ENCODE results near the gene ZIC5. TPM values are rescaled to one million over a fixed set of nuclear protein-coding genes. Genes with fewer than 3 reads are reported as not detected.

The ZIC5 gene
- total RNA-seq, 1 donor from 2014 or later: not detected

DNA sequence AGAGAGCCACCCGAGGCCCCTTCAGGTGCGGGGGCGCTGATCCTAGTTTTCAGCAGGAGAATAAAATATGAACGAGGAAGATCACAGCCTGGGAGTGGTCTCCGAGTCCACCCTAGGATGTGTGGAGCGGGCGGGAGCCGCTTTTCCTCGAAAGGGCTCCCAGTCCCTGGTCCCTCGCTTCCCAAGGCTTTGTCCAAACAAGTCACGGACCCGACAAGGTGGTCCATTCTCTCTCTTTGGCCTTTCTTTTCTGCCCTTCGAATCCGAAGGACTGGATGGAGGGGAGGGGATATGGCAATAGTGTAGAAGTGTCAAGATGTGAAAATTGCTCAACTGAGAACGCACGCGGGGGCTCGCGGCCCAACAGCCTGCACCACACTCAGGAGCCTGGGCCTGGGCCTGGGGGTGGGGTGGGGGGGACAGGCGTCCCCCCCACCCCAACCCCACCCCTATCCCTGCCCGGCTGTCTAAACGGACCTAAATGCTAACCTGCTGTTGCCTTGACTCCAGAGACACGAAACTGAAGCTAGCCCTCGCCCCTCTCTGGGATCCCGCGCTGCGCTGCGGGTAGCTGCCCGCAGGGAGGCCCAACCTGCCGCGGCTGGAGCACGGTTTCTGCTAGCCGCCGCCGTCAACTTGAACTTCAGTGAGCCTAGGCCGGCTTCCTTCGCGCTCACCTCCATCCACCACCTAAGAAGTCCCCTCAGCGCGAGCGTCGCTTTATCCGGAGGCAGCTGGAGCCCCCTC is 17.1 kb upstream of the ZIC5 start:
- DNase-seq (ENCODE audit: missing footprints) (no peak), ATAC-seq (no peak)
- intact Hi-C loops (cut with DNase I): no loop called here

- ATAC-seq (no peak), DNase-seq (ENCODE audit: missing footprints) (no peak)
- intact Hi-C loops (cut with DNase I): no loop called here
Observed at GRCh38 chr13:99987154-99988019, 15.8 kb upstream of the ZIC5 start.

DNA sequence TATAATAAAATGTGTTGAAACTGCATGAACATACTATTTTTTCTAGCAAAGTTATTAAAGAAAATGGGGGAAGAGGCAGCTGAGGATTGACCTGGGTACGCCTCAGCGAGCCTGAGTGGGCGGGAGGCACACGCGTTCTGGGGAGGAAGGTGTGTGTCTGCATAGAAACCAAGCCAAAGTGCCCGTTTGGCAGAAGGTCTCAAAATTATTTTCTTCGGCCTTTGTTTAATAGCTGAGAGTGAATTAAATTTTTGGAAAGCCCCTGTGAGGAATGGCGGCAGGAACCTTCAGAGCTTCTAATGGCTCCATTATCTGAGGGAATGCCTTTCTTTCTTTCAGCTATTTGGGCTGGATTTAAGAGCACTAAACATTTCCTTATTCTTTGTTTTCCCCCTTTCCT is 15.2 kb upstream of the ZIC5 start:
- no peak for DNase-seq (ENCODE audit: missing footprints)
- ATAC-seq: no peak
- intact Hi-C loops (cut with DNase I): no loop called here

GRCh38 chr13:99985886-99986527 is 14.4 kb upstream of the ZIC5 start:
- intact Hi-C loops (cut with DNase I): no loop called here
- no peak for DNase-seq (ENCODE audit: missing footprints)
- no peak for ATAC-seq

DNA sequence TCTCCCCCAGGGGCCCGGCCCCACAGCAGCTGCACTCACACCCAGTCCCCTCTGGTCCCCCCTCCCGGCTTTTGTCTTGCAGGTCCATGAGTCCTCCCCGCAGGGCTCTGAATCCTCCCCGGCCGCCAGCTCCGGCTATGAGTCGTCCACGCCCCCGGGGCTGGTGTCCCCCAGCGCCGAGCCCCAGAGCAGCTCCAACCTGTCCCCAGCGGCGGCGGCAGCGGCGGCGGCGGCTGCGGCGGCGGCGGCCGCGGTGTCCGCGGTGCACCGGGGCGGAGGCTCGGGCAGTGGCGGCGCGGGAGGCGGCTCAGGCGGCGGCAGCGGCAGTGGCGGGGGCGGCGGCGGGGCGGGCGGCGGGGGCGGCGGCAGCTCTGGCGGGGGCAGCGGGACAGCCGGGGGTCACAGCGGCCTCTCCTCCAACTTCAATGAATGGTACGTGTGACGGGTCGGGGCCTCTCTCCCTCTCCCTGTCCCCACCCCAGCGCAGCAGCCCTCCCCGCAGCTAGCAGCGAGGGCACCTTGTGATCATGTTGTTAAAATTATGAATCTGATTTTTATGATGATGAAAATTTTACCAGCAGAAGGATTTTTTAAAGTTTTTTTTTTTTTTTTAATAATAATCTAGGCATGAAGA is 13.8 kb upstream of the ZIC5 start:
- intact Hi-C loops (cut with DNase I): no loop called here
- no peak for ATAC-seq
- no peak for DNase-seq (ENCODE audit: missing footprints)

GRCh38 chr13:99984461-99985240 is 13.1 kb upstream of the ZIC5 start:
- intact Hi-C loops (cut with DNase I): no loop called here
- DNase-seq (ENCODE audit: missing footprints) (no peak), ATAC-seq (no peak)

GRCh38 chr13:99983499-99984401 is 12.2 kb upstream of the ZIC5 start:
- DNase-seq (ENCODE audit: missing footprints) (no peak), ATAC-seq (no peak)
- intact Hi-C loops (cut with DNase I): no loop called here

DNA sequence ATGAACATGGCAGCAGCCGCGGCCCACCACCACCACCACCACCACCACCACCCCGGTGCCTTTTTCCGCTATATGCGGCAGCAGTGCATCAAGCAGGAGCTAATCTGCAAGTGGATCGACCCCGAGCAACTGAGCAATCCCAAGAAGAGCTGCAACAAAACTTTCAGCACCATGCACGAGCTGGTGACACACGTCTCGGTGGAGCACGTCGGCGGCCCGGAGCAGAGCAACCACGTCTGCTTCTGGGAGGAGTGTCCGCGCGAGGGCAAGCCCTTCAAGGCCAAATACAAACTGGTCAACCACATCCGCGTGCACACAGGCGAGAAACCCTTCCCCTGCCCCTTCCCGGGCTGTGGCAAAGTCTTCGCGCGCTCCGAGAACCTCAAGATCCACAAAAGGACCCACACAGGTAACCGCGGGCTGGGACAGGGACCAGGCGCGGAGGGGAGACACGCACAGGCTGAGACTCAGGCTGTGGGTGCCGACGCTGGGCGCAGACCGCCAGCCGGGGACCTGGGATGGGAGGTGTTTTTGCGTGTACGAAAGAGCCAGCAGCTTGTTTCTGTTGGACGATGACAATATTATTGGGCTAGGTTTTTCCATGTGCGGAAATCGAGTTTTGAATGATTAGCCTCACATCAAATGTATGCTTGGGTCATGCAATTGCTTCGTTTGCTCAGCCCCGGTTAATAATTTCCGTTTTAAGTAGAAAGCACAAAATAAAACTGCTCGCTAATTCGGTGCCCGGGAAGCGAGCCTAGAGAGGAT is 11.3 kb upstream of the ZIC5 start:
- no peak for DNase-seq (ENCODE audit: missing footprints)
- ATAC-seq: no peak
- intact Hi-C loops (cut with DNase I): no loop called here

DNA sequence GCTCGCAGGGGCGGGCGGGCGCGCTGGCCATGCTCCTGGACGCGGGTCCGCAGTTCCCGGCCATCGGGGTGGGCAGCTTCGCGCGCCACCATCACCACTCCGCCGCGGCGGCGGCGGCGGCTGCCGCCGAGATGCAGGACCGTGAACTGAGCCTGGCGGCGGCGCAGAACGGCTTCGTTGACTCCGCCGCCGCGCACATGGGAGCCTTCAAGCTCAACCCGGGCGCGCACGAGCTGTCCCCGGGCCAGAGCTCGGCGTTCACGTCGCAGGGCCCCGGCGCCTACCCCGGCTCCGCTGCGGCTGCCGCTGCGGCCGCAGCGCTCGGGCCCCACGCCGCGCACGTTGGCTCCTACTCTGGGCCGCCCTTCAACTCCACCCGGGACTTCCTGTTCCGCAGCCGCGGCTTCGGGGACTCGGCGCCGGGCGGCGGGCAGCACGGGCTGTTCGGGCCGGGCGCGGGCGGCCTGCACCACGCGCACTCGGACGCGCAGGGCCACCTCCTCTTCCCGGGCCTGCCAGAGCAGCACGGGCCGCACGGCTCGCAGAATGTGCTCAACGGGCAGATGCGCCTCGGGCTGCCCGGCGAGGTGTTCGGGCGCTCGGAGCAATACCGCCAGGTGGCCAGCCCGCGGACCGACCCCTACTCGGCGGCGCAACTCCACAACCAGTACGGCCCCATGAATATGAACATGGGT is 10.6 kb upstream of the ZIC5 start:
- ATAC-seq: no peak
- intact Hi-C loops (cut with DNase I): no loop called here

GRCh38 chr13:99981735-99982035 is 10.1 kb upstream of the ZIC5 start, which contains the start of gene ZIC2:
ZIC2 (plus strand) TSS chr13:99981784; CDS start chr13:99982065, 281 bp downstream.
- no peak for ATAC-seq

More for the DNA sequence above, 10.6 kb upstream of the ZIC5 start:
- no peak for DNase-seq (ENCODE audit: missing footprints)

DNA sequence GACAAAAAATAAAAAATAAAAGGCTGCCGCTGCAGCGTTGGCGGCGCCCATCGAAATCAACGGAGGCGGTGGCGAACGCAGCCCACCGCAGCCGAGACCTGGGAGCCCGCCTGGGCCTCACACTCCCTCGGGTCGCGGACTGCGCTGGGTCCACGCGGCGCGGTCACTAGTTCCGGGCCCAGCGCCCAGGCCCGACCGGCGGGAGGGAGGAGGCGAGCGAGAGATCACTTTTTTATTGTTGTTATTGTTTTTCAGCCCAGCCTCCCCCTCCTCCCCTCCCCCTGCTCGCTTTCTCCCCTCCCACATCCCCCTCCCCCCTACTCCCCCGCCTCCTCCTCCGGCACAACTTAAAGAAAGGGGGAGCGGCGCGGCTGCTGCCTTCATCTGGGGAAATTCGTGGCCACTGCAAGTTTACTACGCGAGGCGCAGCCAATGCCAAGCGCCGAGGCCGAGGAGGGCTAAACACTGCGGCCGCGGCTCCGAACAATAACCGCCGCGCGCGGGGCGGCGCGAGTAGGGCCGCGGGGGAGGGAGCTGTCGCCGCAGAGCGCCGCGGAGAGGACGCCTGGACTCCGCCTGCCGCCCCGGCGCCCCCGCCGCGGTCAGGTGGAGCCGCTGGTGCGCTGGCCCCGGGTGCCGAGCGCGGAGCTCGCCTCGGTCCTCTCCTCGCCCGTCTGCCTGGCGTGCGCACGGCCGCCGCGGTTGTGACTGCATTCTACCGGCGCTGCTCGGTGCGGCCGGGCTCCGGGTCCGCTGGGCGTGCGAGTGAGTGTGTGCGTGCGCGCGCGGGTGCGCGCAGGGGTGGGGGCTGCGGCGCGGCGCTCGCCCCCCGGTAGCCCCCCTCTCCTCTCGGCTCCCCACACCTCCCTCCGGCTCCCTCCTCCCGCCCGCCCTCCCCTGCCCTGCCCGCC is 9.5 kb upstream of the ZIC5 start:
- ATAC-seq (peak; percentile 20), DNase-seq (ENCODE audit: missing footprints) (no peak)
- intact Hi-C loops (cut with DNase I): no loop called here

More at GRCh38 chr13:99981735-99982035, 10.1 kb upstream of the ZIC5 start, which contains the start of gene ZIC2:
- no peak for DNase-seq (ENCODE audit: missing footprints)
- intact Hi-C loops (cut with DNase I): no loop called here

GRCh38 chr13:99980201-99980823 is 8.7 kb upstream of the ZIC5 start:
- no peak for DNase-seq (ENCODE audit: missing footprints)
- peak; percentile 88 for ATAC-seq
- intact Hi-C loops (cut with DNase I): no loop called here

DNA sequence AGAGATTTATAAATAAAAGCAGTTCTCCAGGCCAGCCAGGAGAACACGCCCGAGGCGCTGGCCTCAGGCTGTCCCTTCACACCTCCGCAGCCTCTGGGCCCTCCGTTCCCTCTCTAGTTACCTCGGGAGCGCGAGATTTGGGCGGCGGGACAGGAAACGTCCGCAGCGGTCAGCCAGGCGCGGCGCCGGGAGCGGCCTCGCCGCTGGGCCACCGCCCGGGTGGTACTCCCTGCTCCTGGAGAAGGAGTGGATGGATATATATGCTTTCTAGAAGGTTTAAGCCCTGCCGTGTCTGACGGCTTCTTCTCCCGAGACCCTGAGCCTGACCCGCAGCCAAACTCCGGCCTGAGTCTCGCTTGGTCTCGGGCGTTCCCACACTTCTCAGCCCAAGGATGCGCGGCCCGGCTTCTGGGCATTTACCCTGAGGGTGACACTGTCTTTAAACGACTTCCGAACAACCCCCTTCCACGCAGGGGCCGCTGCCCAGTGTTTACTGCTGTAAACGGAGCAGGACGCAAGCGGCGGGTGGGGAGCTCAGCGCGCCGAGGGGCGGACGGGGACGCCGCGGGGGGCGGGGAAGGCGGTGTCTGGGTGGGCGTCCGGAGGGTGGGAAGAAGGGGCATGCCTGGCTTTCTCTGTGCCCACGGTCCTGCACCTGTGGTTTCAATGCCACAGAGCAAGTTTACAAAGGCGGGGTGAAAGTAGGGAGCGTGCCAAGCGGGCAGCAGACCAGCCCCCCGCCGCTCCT is 8.1 kb upstream of the ZIC5 start:
- DNase-seq (ENCODE audit: missing footprints) (no peak), ATAC-seq (no peak)
- intact Hi-C loops (cut with DNase I): no loop called here

GRCh38 chr13:99978799-99979452 is 7.4 kb upstream of the ZIC5 start:
- intact Hi-C loops (cut with DNase I): no loop called here
- no peak for ATAC-seq
- no peak for DNase-seq (ENCODE audit: missing footprints)

Measured in Right ventricle myocardium inferior (tissue), 1 donor.